ENCODE results near the gene DNAH14. TPM values are rescaled to one million over a fixed set of nuclear protein-coding genes. Genes with fewer than 3 reads are reported as not detected.

The DNAH14 gene
- total and polyA plus RNA-seq, 8 donors, result 13.2 to 21.3 (median 18.1) TPM

DNA sequence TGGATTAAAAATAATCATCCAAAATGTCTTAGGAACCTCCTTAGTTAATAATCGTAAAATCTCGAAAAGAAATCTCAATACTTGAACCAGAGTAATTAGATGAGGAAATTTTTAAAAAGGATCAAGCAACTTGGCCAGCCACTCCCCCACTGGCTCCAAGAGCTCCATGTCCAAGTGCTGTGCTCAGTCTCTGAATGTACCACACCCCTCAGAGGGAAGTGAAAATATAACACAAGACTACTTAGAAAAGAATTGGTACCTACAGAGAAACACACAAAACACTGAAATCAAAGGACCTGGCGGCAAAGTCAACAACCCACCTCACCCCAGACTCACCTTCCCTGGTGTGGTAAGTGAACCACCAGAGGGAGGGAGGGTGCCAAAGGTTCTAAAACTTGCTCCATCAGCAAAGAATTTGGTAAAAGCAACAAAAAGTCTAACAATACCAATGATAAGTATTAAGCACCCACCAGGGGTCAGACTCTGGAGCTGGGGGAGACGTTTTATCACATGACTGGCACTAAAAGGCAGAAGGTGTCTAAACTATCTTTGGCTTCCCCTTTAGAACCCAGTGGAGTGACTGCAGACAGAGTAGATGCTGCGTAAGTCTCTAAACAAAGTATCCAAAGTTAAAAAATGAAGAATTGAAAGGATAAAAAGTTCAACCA lies 484.4 kb downstream of the DNAH14 start:
- H3K27me3 ChIP-seq, result no peaks in the 10 kb centered on the region
- peaks cover 0 to 99% of the 10 kb centered on the region in 2 donors for H3K36me3 ChIP-seq
- DNase-seq, result no peak
- intact Hi-C loops (cut with DNase I), result no loop called here
- no peak overlapping the region for H3K4me3 ChIP-seq
- H3K4me1 ChIP-seq, result peaks cover 4 to 23% of the 10 kb centered on the region in 2 donors
- TF ChIP-seq, protein P1, sequence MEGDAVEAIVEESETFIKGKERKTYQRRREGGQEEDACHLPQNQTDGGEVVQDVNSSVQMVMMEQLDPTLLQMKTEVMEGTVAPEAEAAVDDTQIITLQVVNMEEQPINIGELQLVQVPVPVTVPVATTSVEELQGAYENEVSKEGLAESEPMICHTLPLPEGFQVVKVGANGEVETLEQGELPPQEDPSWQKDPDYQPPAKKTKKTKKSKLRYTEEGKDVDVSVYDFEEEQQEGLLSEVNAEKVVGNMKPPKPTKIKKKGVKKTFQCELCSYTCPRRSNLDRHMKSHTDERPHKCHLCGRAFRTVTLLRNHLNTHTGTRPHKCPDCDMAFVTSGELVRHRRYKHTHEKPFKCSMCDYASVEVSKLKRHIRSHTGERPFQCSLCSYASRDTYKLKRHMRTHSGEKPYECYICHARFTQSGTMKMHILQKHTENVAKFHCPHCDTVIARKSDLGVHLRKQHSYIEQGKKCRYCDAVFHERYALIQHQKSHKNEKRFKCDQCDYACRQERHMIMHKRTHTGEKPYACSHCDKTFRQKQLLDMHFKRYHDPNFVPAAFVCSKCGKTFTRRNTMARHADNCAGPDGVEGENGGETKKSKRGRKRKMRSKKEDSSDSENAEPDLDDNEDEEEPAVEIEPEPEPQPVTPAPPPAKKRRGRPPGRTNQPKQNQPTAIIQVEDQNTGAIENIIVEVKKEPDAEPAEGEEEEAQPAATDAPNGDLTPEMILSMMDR (IDR thresholded peaks at IDR 0.05), result no peak
- ATAC-seq, result peak; percentile 60
- no peaks in the 10 kb centered on the region for H3K9me3 ChIP-seq
- H3K27ac ChIP-seq, result no peak overlapping the region

DNA sequence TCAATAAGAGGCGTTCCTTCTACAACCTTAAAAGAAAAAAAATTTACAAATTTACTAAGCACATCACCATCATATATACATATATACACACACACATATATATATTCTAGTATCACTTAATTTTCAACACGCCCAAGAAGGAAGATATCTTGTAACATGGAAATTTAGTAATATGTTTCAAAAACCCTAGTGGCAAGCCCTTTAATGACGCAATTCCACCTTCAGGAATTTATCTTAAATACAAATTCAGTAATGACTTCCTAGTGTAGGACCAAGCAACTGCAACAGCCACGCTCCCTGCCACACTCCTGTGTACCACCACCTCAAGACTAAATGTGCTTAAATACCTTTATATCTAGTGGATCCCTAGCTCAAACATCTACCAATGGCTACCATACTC lies 485.8 kb downstream of the DNAH14 start:
- DNase-seq, result no peak
- no peak for ATAC-seq
- Histone ChIP-seq H3K27me3 (no peaks in the 10 kb centered on the region), H3K27ac (peak overlapping the region in 1 of 2 donors; percentile 6), H3K4me1 (peaks cover 4 to 24% of the 10 kb centered on the region in 2 donors), H3K9me3 (no peaks in the 10 kb centered on the region), H3K36me3 (peaks cover 0 to 99% of the 10 kb centered on the region in 2 donors), H3K4me3 (no peak overlapping the region)
- TF ChIP-seq, protein P1 (IDR thresholded peaks at IDR 0.05), result no peak
- intact Hi-C loops (cut with DNase I), result no loop called here

DNA sequence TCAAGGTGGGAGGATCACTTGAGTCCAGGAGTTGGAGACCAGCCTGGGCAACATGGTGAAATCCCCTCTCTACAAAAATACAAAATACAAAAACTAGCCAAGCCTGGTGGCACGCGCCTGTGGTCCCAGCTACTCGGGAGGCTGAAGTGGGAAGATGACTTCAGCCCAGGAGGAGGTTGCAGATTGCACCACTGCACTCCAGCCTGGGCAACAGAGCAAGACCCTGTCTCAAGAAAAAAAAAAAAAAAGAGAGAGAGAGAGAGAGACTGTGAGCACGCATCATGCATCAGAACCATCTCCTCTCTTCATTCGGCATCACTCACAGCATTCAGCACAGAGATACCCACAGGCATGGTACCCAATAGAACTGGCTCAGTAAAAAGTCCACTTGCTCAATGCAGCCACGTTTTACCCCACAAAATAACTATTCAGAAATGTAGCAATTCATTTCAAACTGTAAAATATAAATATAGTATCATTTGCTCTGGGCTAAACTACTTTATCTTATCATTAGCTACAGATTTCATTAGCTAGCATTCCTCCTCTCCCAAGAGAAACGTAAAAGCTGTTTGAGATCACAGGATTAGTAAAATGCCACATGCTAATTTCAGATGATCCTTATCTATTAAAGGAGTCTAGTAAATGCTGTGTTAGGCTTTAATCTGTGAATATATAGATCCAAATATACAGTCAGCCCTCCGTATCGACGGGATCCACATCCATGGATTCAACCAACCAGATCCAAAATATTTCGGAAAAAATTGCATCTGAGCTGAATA lies 486.7 kb downstream of the DNAH14 start:
- H3K4me1 ChIP-seq, result peaks cover 4 to 30% of the 10 kb centered on the region in 2 donors
- TF ChIP-seq, protein P1 (IDR thresholded peaks at IDR 0.05), result no peak
- H3K4me3 ChIP-seq, result no peak overlapping the region
- no peaks in the 10 kb centered on the region for H3K9me3 ChIP-seq
- peak overlapping the region in 1 of 2 donors; percentile 6 for H3K27ac ChIP-seq
- H3K36me3 ChIP-seq, result peaks cover 0 to 95% of the 10 kb centered on the region in 2 donors
- intact Hi-C loops (cut with DNase I), result no loop called here
- H3K27me3 ChIP-seq, result no peaks in the 10 kb centered on the region
- DNase-seq, result no peak
- no peak for ATAC-seq

DNA sequence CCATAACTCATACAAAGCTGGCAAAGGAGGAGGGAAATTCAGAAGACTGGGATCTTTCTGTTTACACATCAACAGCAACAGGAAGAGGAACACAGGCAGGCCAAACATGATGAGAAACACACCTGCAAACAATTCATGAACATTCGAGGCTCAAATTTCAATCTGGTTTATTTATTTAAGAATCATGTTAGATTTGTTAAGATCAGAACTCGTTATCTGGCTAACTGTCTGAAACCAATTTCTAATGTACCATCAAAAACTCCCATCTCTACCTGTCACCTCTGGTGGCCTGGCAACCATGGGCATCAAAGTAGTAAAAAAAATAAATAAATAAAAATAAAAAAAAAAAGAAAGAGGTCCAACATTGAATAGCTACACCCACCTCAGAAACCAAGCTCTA lies 488.6 kb downstream of the DNAH14 start:
- Histone ChIP-seq H3K4me1 (peaks cover 4 to 46% of the 10 kb centered on the region in 2 donors), H3K9me3 (no peaks in the 10 kb centered on the region), H3K4me3 (no peak overlapping the region), H3K27ac (no peak overlapping the region), H3K36me3 (peaks cover 0 to 76% of the 10 kb centered on the region in 2 donors), H3K27me3 (no peaks in the 10 kb centered on the region)
- intact Hi-C loops (cut with DNase I), result no loop called here
- TF ChIP-seq, protein P1 (IDR thresholded peaks at IDR 0.05), result no peak
- DNase-seq, result no peak
- no peak for ATAC-seq

DNA sequence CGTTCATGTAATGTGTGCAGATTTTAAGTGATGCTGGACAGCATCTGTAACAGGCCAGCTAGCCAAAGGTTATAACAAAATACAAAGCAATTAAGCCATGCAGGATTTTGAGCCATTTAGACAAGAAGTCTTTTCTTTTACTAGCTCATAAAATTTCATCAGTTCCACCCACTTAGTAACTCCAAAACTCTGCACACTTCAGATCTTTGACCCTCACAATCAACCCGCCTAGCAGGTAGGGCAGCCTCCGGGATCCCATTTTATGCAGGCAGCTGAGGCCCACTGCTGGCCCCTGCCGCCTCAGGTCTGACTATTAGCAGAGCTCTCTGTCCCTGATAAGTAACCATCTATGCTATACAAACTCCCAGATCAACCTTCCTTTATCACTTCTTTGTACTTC lies 489.1 kb downstream of the DNAH14 start:
- Histone ChIP-seq H3K9me3 (no peaks in the 10 kb centered on the region), H3K4me3 (no peak overlapping the region), H3K27ac (no peak overlapping the region), H3K36me3 (peaks cover 0 to 70% of the 10 kb centered on the region in 2 donors), H3K4me1 (peaks cover under 1 to 51% of the 10 kb centered on the region in 2 donors), H3K27me3 (no peaks in the 10 kb centered on the region)
- DNase-seq (no peak), ATAC-seq (no peak)
- TF ChIP-seq, protein P1 (IDR thresholded peaks at IDR 0.05), result no peak
- intact Hi-C loops (cut with DNase I), result no loop called here
